Fibroblast of mammary gland (primary cell): Measurements from ENCODE around the gene TMEM250.
"Not testable (repeated sequence)": the region's sequence is repeated elsewhere in the genome, so short reads cannot be mapped to it uniquely, and the experiment has no call there.

Source experiments
- DNase-seq: peaks from one replicate; pipeline ENCODE4 v3.0.0-alpha.2; 2010; ENCODE audit warnings: low read depth
- H3K4me3 ChIP-seq: 2 replicates; pipeline ENCODE4 v1.5.1; 2011; ENCODE audit warnings: low read depth, mild to moderate bottlenecking, low read length, moderate library complexity; ENCODE audit not compliant: control insufficient read depth
- CTCF ChIP-seq: conservative IDR thresholded peaks from 2 replicates; pipeline ENCODE4 v1.5.1; 2011; ENCODE audit warnings: low read depth, low read length, inconsistent platforms; ENCODE audit not compliant: control insufficient read depth, insufficient read depth

TMEM250 gene

GRCh38 chr9:136151848-136152542 is 33.3 kb upstream of the TMEM250 start:
- DNase-seq, result no peak
- no peak overlapping the region for H3K4me3 ChIP-seq
- no peak for TF ChIP-seq CTCF

GRCh38 chr9:136151214-136151804 is 32.6 kb upstream of the TMEM250 start:
- TF ChIP-seq CTCF, result no peak
- H3K4me3 ChIP-seq, result no peak overlapping the region
- DNase-seq, result no peak

GRCh38 chr9:136150664-136151213 is 32.1 kb upstream of the TMEM250 start:
- not testable (repeated sequence) for DNase-seq, H3K4me3 ChIP-seq

GRCh38 chr9:136149853-136150252 is 31.2 kb upstream of the TMEM250 start:
- TF ChIP-seq CTCF, result no peak
- H3K4me3 ChIP-seq, result no peak overlapping the region
- no peak for DNase-seq

GRCh38 chr9:136149337-136149736 is 30.7 kb upstream of the TMEM250 start:
- no peak overlapping the region for H3K4me3 ChIP-seq
- no peak for TF ChIP-seq CTCF
- DNase-seq, result no peak

- DNase-seq, result no peak
- TF ChIP-seq CTCF, result no peak
- no peak overlapping the region for H3K4me3 ChIP-seq
Observed at GRCh38 chr9:136148766-136149165, 30.1 kb upstream of the TMEM250 start.

GRCh38 chr9:136147890-136148714 is 29.4 kb upstream of the TMEM250 start:
- no peak for TF ChIP-seq CTCF
- no peak overlapping the region for H3K4me3 ChIP-seq
- no peak for DNase-seq
